Karpas-422 (cell line): ENCODE results near the gene ZNF17. TPM values are rescaled to one million over a fixed set of nuclear protein-coding genes. Genes with fewer than 3 reads are reported as not detected.

ENCODE experiments used
- DNase-seq: peaks from one replicate; pipeline ENCODE4 v3.0.0-alpha.2; 2015
- H2AFZ ChIP-seq: fragments of 200-600 bp; sonication (generic); 2 replicates; pipeline ENCODE4 v1.6.1; 2014; ENCODE audit warnings: antibody characterized with exemption, low read length, mixed read lengths
- H3K27ac ChIP-seq: fragments of 200-600 bp; sonication (generic); 2 replicates; pipeline ENCODE4 v1.5.1; 2014; ENCODE audit warnings: mild to moderate bottlenecking, low read length, moderate library complexity
- H3K27me3 ChIP-seq: fragments of 200-600 bp; sonication (generic); 2 replicates; pipeline ENCODE4 v1.6.1; 2014; ENCODE audit warnings: low read length, mixed read lengths
- H3K36me3 ChIP-seq: fragments of 200-600 bp; sonication (generic); 2 replicates; pipeline ENCODE4 v1.6.1; 2014; ENCODE audit warnings: low read length, mixed read lengths; ENCODE audit not compliant: insufficient read depth
- H3K4me1 ChIP-seq: fragments of 200-600 bp; sonication (generic); 2 replicates; pipeline ENCODE4 v1.6.1; 2014; ENCODE audit warnings: mild to moderate bottlenecking, low read length, mixed read lengths
- H3K4me2 ChIP-seq: fragments of 200-600 bp; sonication (generic); 2 replicates; pipeline ENCODE4 v1.6.1; 2014; ENCODE audit warnings: low read length, low read depth, mild to moderate bottlenecking; ENCODE audit not compliant: poor library complexity, severe bottlenecking
- H3K4me3 ChIP-seq: fragments of 200-600 bp; sonication (generic); 2 replicates; pipeline ENCODE4 v1.5.1; 2014; ENCODE audit warnings: mild to moderate bottlenecking, antibody characterized with exemption, low read length, mixed read lengths
- H3K79me2 ChIP-seq: fragments of 200-600 bp; sonication (generic); 2 replicates; pipeline ENCODE4 v1.6.1; 2014; ENCODE audit warnings: mild to moderate bottlenecking, low read length, mixed read lengths
- H3K9ac ChIP-seq: fragments of 200-600 bp; sonication (generic); 2 replicates; pipeline ENCODE4 v1.6.0; 2014; ENCODE audit warnings: low read length
- H3K9me2 ChIP-seq: fragments of 200-600 bp; sonication (generic), shearing (Covaris generic); replicated peaks from 2 replicates; pipeline ENCODE4 v1.6.0; 2014; ENCODE audit warnings: mild to moderate bottlenecking, low read length, moderate library complexity; ENCODE audit not compliant: insufficient read depth
- H3K9me3 ChIP-seq: fragments of 300-700, 200-600 bp; sonication (generic); 2 replicates; pipeline ENCODE4 v1.6.1; 2014; ENCODE audit warnings: low read length, mixed read lengths
- H4K20me1 ChIP-seq: fragments of 200-600 bp; sonication (generic); 2 replicates; pipeline ENCODE4 v1.6.1; 2014; ENCODE audit warnings: mild to moderate bottlenecking, antibody characterized with exemption, low read length, low read depth; ENCODE audit not compliant: insufficient read depth
- total RNA-seq: library from RNA; depleted of rRNA; stranded (reverse); fragments of >200 nt; shearing (Covaris generic); gene quantifications from 2 replicates; pipeline ENCODE4 v1.2.3, GENCODE V29; 2014; ENCODE audit warnings: low replicate concordance

Gene ZNF17
- total RNA-seq, 1 experiment from 2014 or later: 17.0 TPM

DNA sequence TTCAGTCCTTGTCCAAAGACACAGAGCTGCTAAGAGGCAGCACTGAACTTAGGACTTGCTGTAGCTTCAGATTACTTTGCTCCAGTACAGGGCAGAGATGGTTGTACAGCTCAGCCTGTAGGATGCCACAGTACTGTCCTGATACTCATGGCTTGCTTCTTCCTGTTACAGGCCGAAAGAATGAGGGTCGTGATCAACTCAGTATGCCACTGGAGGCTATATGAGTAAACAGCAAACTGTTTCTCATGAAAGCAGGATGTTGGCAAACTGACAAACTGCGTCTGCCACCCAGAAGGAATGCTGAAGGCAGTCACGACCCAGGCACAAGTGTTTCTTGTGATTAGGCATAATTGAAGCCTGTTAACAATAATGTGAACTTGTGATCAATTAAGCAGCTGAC is 27.0 kb downstream of the ZNF17 start:
- Histone ChIP-seq H3K79me2 (peaks cover 73% of the 10 kb centered on the region), H3K9me3 (peaks cover 47% of the 10 kb centered on the region), H3K9me2 (no peaks in the 10 kb centered on the region), H3K27me3 (no peaks in the 10 kb centered on the region), H3K4me3 (no peak overlapping the region), H3K9ac (no peak overlapping the region), H3K4me2 (no peak overlapping the region), H2AFZ (no peak overlapping the region), H3K36me3 (peaks cover 67% of the 10 kb centered on the region), H4K20me1 (no peaks in the 10 kb centered on the region), H3K4me1 (peaks cover 17% of the 10 kb centered on the region), H3K27ac (no peak overlapping the region)
- DNase-seq: no peak

DNA sequence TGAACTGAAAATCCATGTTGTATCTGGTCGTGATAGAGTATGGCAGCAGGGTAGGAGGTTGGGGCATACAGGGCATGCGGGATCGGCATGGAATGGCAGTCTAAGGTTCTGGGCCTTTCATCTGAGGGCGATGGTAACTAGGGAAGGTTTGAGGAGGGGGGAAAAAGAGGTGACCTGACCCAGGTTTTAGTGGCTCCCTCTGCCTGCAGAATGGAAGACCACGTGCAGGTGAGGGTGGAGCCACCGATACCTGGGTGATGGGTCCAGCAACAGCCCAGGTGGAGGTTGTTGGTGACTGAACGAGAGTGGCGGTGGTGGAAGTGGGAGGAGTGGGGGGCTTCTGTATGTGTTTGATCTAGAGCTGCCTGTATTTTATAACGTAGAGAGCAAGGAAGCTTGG is 28.0 kb downstream of the ZNF17 start:
- Histone ChIP-seq H3K9me2 (no peaks in the 10 kb centered on the region), H3K4me3 (no peak overlapping the region), H3K9ac (no peak overlapping the region), H3K36me3 (peaks cover 70% of the 10 kb centered on the region), H3K9me3 (peaks cover 53% of the 10 kb centered on the region), H3K4me1 (peaks cover 17% of the 10 kb centered on the region), H3K79me2 (peaks cover 81% of the 10 kb centered on the region), H3K27me3 (no peaks in the 10 kb centered on the region), H3K4me2 (no peak overlapping the region), H3K27ac (no peak overlapping the region), H2AFZ (no peak overlapping the region), H4K20me1 (no peaks in the 10 kb centered on the region)
- DNase-seq: no peak

GRCh38 chr19:57441979-57442752 is 31.2 kb downstream of the ZNF17 start:
- Histone ChIP-seq H3K27me3 (no peaks in the 10 kb centered on the region), H3K79me2 (peaks cover 62% of the 10 kb centered on the region), H4K20me1 (no peaks in the 10 kb centered on the region), H3K9me2 (no peaks in the 10 kb centered on the region), H3K9me3 (peaks cover 78% of the 10 kb centered on the region), H3K4me2 (no peak overlapping the region), H3K4me3 (no peak overlapping the region), H2AFZ (no peak overlapping the region), H3K9ac (no peak overlapping the region), H3K36me3 (peaks cover 80% of the 10 kb centered on the region), H3K4me1 (no peaks in the 10 kb centered on the region), H3K27ac (no peak overlapping the region)
- DNase-seq: no peak

GRCh38 chr19:57443121-57443696 is 32.2 kb downstream of the ZNF17 start:
- Histone ChIP-seq H3K9ac (no peak overlapping the region), H3K27me3 (no peaks in the 10 kb centered on the region), H3K79me2 (peaks cover 52% of the 10 kb centered on the region), H3K4me3 (no peak overlapping the region), H3K36me3 (peaks cover 70% of the 10 kb centered on the region), H3K4me2 (no peak overlapping the region), H3K27ac (no peak overlapping the region), H3K9me2 (no peaks in the 10 kb centered on the region), H3K9me3 (peaks cover 73% of the 10 kb centered on the region), H4K20me1 (no peaks in the 10 kb centered on the region), H2AFZ (no peak overlapping the region), H3K4me1 (no peaks in the 10 kb centered on the region)
- no peak for DNase-seq

GRCh38 chr19:57452307-57452706 is 41.3 kb downstream of the ZNF17 start:
- H3K4me2 ChIP-seq: no peak overlapping the region
- no peak overlapping the region for H2AFZ ChIP-seq
- DNase-seq: no peak
- no peak overlapping the region for H3K27ac ChIP-seq
- no peak overlapping the region for H3K4me3 ChIP-seq
- H3K9me3 ChIP-seq: peaks cover 30% of the 10 kb centered on the region
- no peaks in the 10 kb centered on the region for H3K9me2 ChIP-seq
- no peaks in the 10 kb centered on the region for H3K27me3 ChIP-seq
- H3K4me1 ChIP-seq: no peaks in the 10 kb centered on the region
- 0 out of 2 replicates have a peak, but pooled peaks cover 8% of the 10 kb centered on the region for H3K36me3 ChIP-seq
- H4K20me1 ChIP-seq: no peaks in the 10 kb centered on the region
- H3K9ac ChIP-seq: no peak overlapping the region
- no peaks in the 10 kb centered on the region for H3K79me2 ChIP-seq

GRCh38 chr19:57465680-57466381 is 54.9 kb downstream of the ZNF17 start:
- H3K9ac ChIP-seq: no peak overlapping the region
- H3K9me2 ChIP-seq: no peaks in the 10 kb centered on the region
- H3K27me3 ChIP-seq: no peaks in the 10 kb centered on the region; the same call in 1 of the 2 replicates
- no peaks in the 10 kb centered on the region for H3K4me1 ChIP-seq
- H3K36me3 ChIP-seq: no peaks in the 10 kb centered on the region; the same call in 1 of the 2 replicates
- H2AFZ ChIP-seq: no peak overlapping the region
- H3K79me2 ChIP-seq: no peaks in the 10 kb centered on the region
- peak; percentile 92 for DNase-seq
- no peak overlapping the region for H3K4me2 ChIP-seq
- H3K27ac ChIP-seq: no peak overlapping the region
- no peaks in the 10 kb centered on the region for H4K20me1 ChIP-seq
- H3K9me3 ChIP-seq: peaks cover 39% of the 10 kb centered on the region
- H3K4me3 ChIP-seq: no peak overlapping the region

- Histone ChIP-seq H3K4me1 (no peaks in the 10 kb centered on the region), H4K20me1 (no peaks in the 10 kb centered on the region), H3K9me2 (no peaks in the 10 kb centered on the region), H3K4me2 (no peak overlapping the region), H2AFZ (no peak overlapping the region), H3K36me3 (no peaks in the 10 kb centered on the region; the same call in 1 of the 2 replicates), H3K9ac (no peak overlapping the region), H3K79me2 (no peaks in the 10 kb centered on the region), H3K27ac (no peak overlapping the region), H3K4me3 (no peak overlapping the region), H3K9me3 (peaks cover 42% of the 10 kb centered on the region), H3K27me3 (no peaks in the 10 kb centered on the region; the same call in 1 of the 2 replicates)
- no peak for DNase-seq
Measured at GRCh38 chr19:57466489-57466888, 55.5 kb downstream of the ZNF17 start.
